Gastrocnemius medialis (tissue), 4 donors: ENCODE data around the gene PTGFRN. TPM values are rescaled to one million over a fixed set of nuclear protein-coding genes. Genes with fewer than 3 reads are reported as not detected.

ENCODE experiments used
- ATAC-seq, 2 donors: fragments of 150-250 bp; one replicate each; pipeline ENCODE4 v1.9.1; 2016
- DNase-seq, 2 donors: peaks; one replicate each; pipeline ENCODE4 v3.0.0-alpha.2; 2019
- H3K27ac ChIP-seq, 4 donors: fragments of 200-600 bp; sonication (generic); 1 replicate in 1 of 4; 2 replicates in 3 of 4; pipeline ENCODE4 v1.5.1; 2016 to 2018; ENCODE audit warnings: mild to moderate bottlenecking in 2 of 4, moderate library complexity in 1 of 4
- H3K27me3 ChIP-seq, 3 donors: fragments of 200-600 bp; sonication (generic) in 2 of 3; 1 replicate in 1 of 3; 2 replicates in 2 of 3; pipeline versions ENCODE4 v1.5.1 to v1.6.0; 2016 to 2019; ENCODE audit warnings: mild to moderate bottlenecking in 1 of 3, moderate library complexity in 1 of 3
- H3K36me3 ChIP-seq, 2 donors: fragments of 200-600 bp; sonication (generic) in 1 of 2; one replicate each; pipeline ENCODE4 v1.5.1; 2017 to 2018
- H3K4me1 ChIP-seq, 2 donors: fragments of 200-600 bp; sonication (generic) in 1 of 2; one replicate each; pipeline ENCODE4 v1.5.1; 2016 to 2017; ENCODE audit warnings: mild to moderate bottlenecking in 2 of 2
- H3K4me3 ChIP-seq, 4 donors: fragments of 200-600 bp; sonication (generic) in 3 of 4; 1 replicate in 1 of 4; 2 replicates in 3 of 4; pipeline ENCODE4 v1.5.1; 2016 to 2019; ENCODE audit warnings: mild to moderate bottlenecking in 2 of 4
- H3K9me3 ChIP-seq, 3 donors: fragments of 200-600 bp; sonication (generic) in 2 of 3; 1 replicate in 1 of 3; 2 replicates in 2 of 3; pipeline ENCODE4 v1.5.1; 2016 to 2019
- CTCF ChIP-seq, 5 experiments: fragments of 450-650 bp in 3 of 5; fragments of 200-600 bp in 2 of 5; sonication (generic) in 2 of 5; IDR thresholded peaks in 4 of 5; conservative IDR thresholded peaks in 1 of 5; 1 replicate in 4 of 5; 2 replicates in 1 of 5; pipeline ENCODE4 v1.5.1; 2016 to 2019; ENCODE audit warnings: antibody characterized with exemption in 5 of 5, mild to moderate bottlenecking in 3 of 5, moderate library complexity in 3 of 5
- POLR2A ChIP-seq, 2 donors: fragments of 450-650 bp; IDR thresholded peaks; one replicate each; pipeline ENCODE4 v1.6.1; 2017; ENCODE audit warnings: antibody characterized with exemption in 2 of 2, mild to moderate bottlenecking in 2 of 2, moderate library complexity in 2 of 2
- in situ Hi-C, 4 donors: fragments of 200-750 bp; cut with MboI; loops; one replicate each; pipeline versions ENCODE4 v1.15.0 to v1.8.0; 2017; ENCODE audit warnings: low sequenced_read_pairs in 4 of 4
- intact Hi-C: fragments of 100-400 bp; cut with DNase I; formaldehyde crosslinking; loops from one replicate; pipeline ENCODE4 v1.15.1; 2023; ENCODE audit warnings: low total_unique reads
- total RNA-seq, 4 donors: library from RNA; depleted of rRNA; stranded (reverse); fragments of >200 nt; gene quantifications; one replicate each; pipeline versions ENCODE4 v1.1.0 to v1.2.3, GENCODE V29; 2016

Gene PTGFRN
- total RNA-seq, 4 donors from 2014 or later: 1.5 to 18.1 (median 2.9) TPM

- no peak for DNase-seq
- no peaks in the 10 kb centered on the region for H3K9me3 ChIP-seq
- intact Hi-C loops: loop anchor here (1.0 kb wide), 1 partner anchor 42 kb away; no protein-coding TSS in a partner anchor
- H3K27me3 ChIP-seq: no peaks in the 10 kb centered on the region
- no peak for ATAC-seq
- no peaks in the 10 kb centered on the region for H3K36me3 ChIP-seq
- in situ Hi-C loops: no loop called here
- H3K27ac ChIP-seq: no peak overlapping the region
- no peaks in the 10 kb centered on the region for H3K4me1 ChIP-seq
- no peak overlapping the region for H3K4me3 ChIP-seq
- TF ChIP-seq CTCF (IDR thresholded peaks at IDR 0.05 in 4 of 5, conservative IDR thresholded peaks at IDR 0.05 in 1 of 5) (no peak), POLR2A (IDR thresholded peaks at IDR 0.05) (no peak)
Measured at GRCh38 chr1:117015724-117016123, 106.0 kb downstream of the PTGFRN start.

- DNase-seq (no peak), ATAC-seq (no peak)
- no peak overlapping the region for H3K27ac ChIP-seq
Measured at GRCh38 chr1:117017062-117017461, 107.3 kb downstream of the PTGFRN start.

GRCh38 chr1:117017648-117018047, 107.9 kb downstream of the PTGFRN start:
- Histone ChIP-seq H3K36me3 (no peaks in the 10 kb centered on the region), H3K27me3 (no peaks in the 10 kb centered on the region), H3K4me3 (no peak overlapping the region), H3K4me1 (no peaks in the 10 kb centered on the region), H3K27ac (no peak overlapping the region), H3K9me3 (no peaks in the 10 kb centered on the region)
- no peak for DNase-seq
- intact Hi-C loops: no loop called here
- in situ Hi-C loops: no loop called here
- no peak for ATAC-seq
- TF ChIP-seq CTCF (IDR thresholded peaks at IDR 0.05 in 4 of 5, conservative IDR thresholded peaks at IDR 0.05 in 1 of 5) (no peak), POLR2A (IDR thresholded peaks at IDR 0.05) (no peak)

More at GRCh38 chr1:117017062-117017461, 107.3 kb downstream of the PTGFRN start:
- intact Hi-C loops (no loop called here), in situ Hi-C loops (no loop called here)
- H3K4me3 ChIP-seq: no peak overlapping the region
- H3K4me1 ChIP-seq: no peaks in the 10 kb centered on the region
- no peak for TF ChIP-seq POLR2A (IDR thresholded peaks at IDR 0.05)
- no peak for TF ChIP-seq CTCF (IDR thresholded peaks at IDR 0.05 in 4 of 5, conservative IDR thresholded peaks at IDR 0.05 in 1 of 5)
- H3K27me3 ChIP-seq: no peaks in the 10 kb centered on the region
- no peaks in the 10 kb centered on the region for H3K9me3 ChIP-seq
- no peaks in the 10 kb centered on the region for H3K36me3 ChIP-seq

- intact Hi-C loops: no loop called here
- TF ChIP-seq POLR2A (IDR thresholded peaks at IDR 0.05): no peak
- TF ChIP-seq CTCF (IDR thresholded peaks at IDR 0.05 in 4 of 5, conservative IDR thresholded peaks at IDR 0.05 in 1 of 5): no peak
Measured at GRCh38 chr1:117020526-117021156, 110.9 kb downstream of the PTGFRN start.

GRCh38 chr1:117022114-117022513, 112.4 kb downstream of the PTGFRN start:
- Histone ChIP-seq H3K27ac (no peak overlapping the region), H3K27me3 (no peaks in the 10 kb centered on the region), H3K36me3 (no peaks in the 10 kb centered on the region), H3K4me1 (peaks cover 0 to 4% of the 10 kb centered on the region in 2 donors), H3K9me3 (no peaks in the 10 kb centered on the region), H3K4me3 (no peak overlapping the region)
- no peak for TF ChIP-seq CTCF (IDR thresholded peaks at IDR 0.05 in 4 of 5, conservative IDR thresholded peaks at IDR 0.05 in 1 of 5)
- no peak for TF ChIP-seq POLR2A (IDR thresholded peaks at IDR 0.05)
- DNase-seq (no peak), ATAC-seq (no peak)
- intact Hi-C loops: no loop called here
- in situ Hi-C loops: no loop called here

More at GRCh38 chr1:117020526-117021156, 110.9 kb downstream of the PTGFRN start:
- H3K27ac ChIP-seq: no peak overlapping the region
- no peaks in the 10 kb centered on the region for H3K36me3 ChIP-seq
- no peak for ATAC-seq
- in situ Hi-C loops: no loop called here
- H3K4me3 ChIP-seq: no peak overlapping the region
- no peaks in the 10 kb centered on the region for H3K4me1 ChIP-seq
- H3K27me3 ChIP-seq: no peaks in the 10 kb centered on the region
- DNase-seq: no peak
- no peaks in the 10 kb centered on the region for H3K9me3 ChIP-seq
